Body of pancreas (tissue), 4 donors: ENCODE measurements around the gene NEUROG3.

Experiments used
- CTCF ChIP-seq, 7 experiments: fragments of 450-650 bp in 4 of 7; fragments of 200-600 bp in 3 of 7; sonication (generic) in 3 of 7; IDR thresholded peaks; one replicate each; pipeline ENCODE4 v1.5.1; 2016 to 2019; ENCODE audit warnings: antibody characterized with exemption in 7 of 7
- POLR2A ChIP-seq, 3 donors: fragments of 450-650 bp; IDR thresholded peaks; one replicate each; pipeline ENCODE4 v1.6.1; 2016; ENCODE audit warnings: antibody characterized with exemption in 3 of 3, mild to moderate bottlenecking in 2 of 3

- TF ChIP-seq CTCF (IDR thresholded peaks at IDR 0.05) (no peak), POLR2A (IDR thresholded peaks at IDR 0.05) (no peak)
Observed at GRCh38 chr10:69573056-69573806, at the start of gene NEUROG3.
